ENCODE results near the gene DCANP1. TPM values are rescaled to one million over a fixed set of nuclear protein-coding genes. Genes with fewer than 3 reads are reported as not detected.
A peak's percentile ranks its signal among the peaks of the same experiment; 100 is the strongest.

Gene DCANP1
- total and polyA plus RNA-seq, 3 donors from 2014 or later = not detected

DNA sequence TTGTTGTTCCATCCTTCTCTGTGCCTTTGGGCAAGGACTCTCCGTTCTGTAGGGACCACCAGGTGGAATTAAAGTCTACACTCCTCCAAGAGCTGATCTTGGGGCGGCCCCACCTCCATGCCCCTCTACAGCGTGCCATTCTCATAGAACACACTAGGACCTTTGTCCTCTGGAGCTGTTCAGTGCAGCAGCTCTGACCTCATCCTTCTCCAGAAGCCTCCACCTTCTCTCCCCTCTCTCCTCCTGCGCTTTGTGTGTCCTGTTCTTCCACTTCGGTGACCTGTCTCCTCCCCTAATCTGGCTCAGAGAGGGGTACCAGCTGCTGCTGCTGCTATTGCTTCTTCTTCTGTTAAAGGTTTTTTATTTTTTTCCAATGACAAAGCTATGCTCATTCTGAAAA, 46.3 kb downstream of the DCANP1 start:
- H3K9me3 ChIP-seq = no peaks in the 10 kb centered on the region
- H3K27me3 ChIP-seq = no peaks in the 10 kb centered on the region
- no peak overlapping the region for H3K4me3 ChIP-seq
- 33 to 35% methylated on average over 5 of the region's 5 CpGs for WGBS, 2 donors
- no peak for TF ChIP-seq CTCF (IDR thresholded peaks at IDR 0.05)
- TF ChIP-seq POLR2A (IDR thresholded peaks at IDR 0.05) = no peak
- H3K4me1 ChIP-seq = peaks cover 16% of the 10 kb centered on the region
- no peak for DNase-seq
- H3K27ac ChIP-seq = no peak overlapping the region
- no peaks in the 10 kb centered on the region for H3K36me3 ChIP-seq (ENCODE audit: low read depth, missing control alignments)
- intact Hi-C loops (cut with DNase I; ENCODE audit: low total_unique reads) = no loop called here

DNA sequence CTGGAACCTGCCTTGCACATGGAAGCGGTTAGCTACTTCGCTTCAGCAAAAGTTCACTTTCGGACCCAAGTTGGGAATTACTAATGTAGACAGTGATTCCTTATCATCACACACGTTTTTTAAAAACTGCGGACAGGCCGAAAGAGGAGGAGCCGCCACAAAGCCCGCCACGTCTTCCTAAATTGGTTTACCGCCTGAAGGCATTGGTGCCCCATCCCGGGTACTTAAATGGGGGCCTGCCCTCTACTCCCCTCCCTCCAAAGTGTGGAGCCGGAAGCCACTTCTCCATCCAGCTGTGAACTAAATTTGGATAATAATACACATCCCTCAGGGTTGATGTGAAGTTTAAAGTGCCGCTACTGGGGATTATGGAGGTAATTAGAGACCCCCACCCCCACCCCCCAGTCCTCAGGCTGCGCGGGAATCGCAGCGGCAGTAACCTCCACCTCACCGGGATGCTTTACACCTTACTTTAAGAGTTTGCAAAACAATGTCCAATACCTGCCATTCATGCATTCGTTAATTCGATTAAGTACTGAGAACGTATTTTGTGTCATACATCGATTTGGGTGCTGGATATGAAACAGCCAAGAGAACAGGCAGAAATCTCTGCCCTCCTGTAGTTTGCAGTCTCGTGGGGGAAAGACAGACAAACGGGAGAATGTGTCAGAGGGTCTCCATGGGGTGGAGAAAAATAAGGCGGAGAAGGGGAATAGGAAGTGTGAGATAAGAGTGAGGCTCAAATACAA, 47.2 kb downstream of the DCANP1 start:
- Histone ChIP-seq H3K9me3 (no peaks in the 10 kb centered on the region), H3K36me3 (ENCODE audit: low read depth, missing control alignments) (no peaks in the 10 kb centered on the region), H3K27ac (peak overlapping the region; percentile 87 to 90), H3K27me3 (no peaks in the 10 kb centered on the region), H3K4me1 (peaks cover 24% of the 10 kb centered on the region), H3K4me3 (peak overlapping the region; percentile 84 to 89)
- intact Hi-C loops (cut with DNase I; ENCODE audit: low total_unique reads) = no loop called here
- TF ChIP-seq CTCF (IDR thresholded peaks at IDR 0.05) = no peak
- no peak for DNase-seq
- WGBS, 2 donors = 25 to 32% methylated on average over 21 to 25 of the region's 25 CpGs

- peak; percentile 23 for TF ChIP-seq POLR2A (IDR thresholded peaks at IDR 0.05)
- TF ChIP-seq CTCF (IDR thresholded peaks at IDR 0.05) = peak in 2 of 3 experiments; percentile 1 to 2
- peak within 1 kb of the TSS; percentile 84 to 89 for H3K4me3 ChIP-seq
- H3K36me3 ChIP-seq (ENCODE audit: low read depth, missing control alignments) = no peaks in the 10 kb centered on the region
- peak; percentile 91 for DNase-seq
- peaks cover 29% of the 10 kb centered on the region for H3K4me1 ChIP-seq
- H3K9me3 ChIP-seq = no peaks in the 10 kb centered on the region
- H3K27ac ChIP-seq = peak within 1 kb of the TSS; percentile 87 to 90
- no peaks in the 10 kb centered on the region for H3K27me3 ChIP-seq
- WGBS, 2 donors = 0 to 1% methylated on average over 31 to 90 of the region's 109 CpGs
- intact Hi-C loops (cut with DNase I; ENCODE audit: low total_unique reads) = no loop called here
These were observed 48.0 kb downstream of the DCANP1 start, which contains the start of gene MACROH2A1 for GRCh38 chr5:135398855-135399793. Gene MACROH2A1 (minus strand): TSS chr5:135399231. CDS start chr5:135389093, 10,138 bp downstream.

- Histone ChIP-seq H3K9me3 (no peaks in the 10 kb centered on the region), H3K27me3 (no peaks in the 10 kb centered on the region), H3K27ac (peak overlapping the region; percentile 87 to 90), H3K4me1 (peaks cover 29% of the 10 kb centered on the region), H3K36me3 (ENCODE audit: low read depth, missing control alignments) (no peaks in the 10 kb centered on the region), H3K4me3 (peak overlapping the region; percentile 84 to 89)
- 0% methylated on average over 7 to 43 of the region's 43 CpGs for WGBS, 2 donors
- intact Hi-C loops (cut with DNase I; ENCODE audit: low total_unique reads) = no loop called here
- TF ChIP-seq POLR2A (IDR thresholded peaks at IDR 0.05) (no peak), CTCF (IDR thresholded peaks at IDR 0.05) (no peak)
- peak; percentile 49 for DNase-seq
These were observed 48.8 kb downstream of the DCANP1 start for GRCh38 chr5:135398160-135398854.

Data from testis (tissue), 3 donors.